Brain microvascular endothelial cell (primary cell): ENCODE results near the gene CKAP5.
A peak's percentile ranks its signal among the peaks of the same experiment; 100 is the strongest.

Source experiments
- DNase-seq: peaks from one replicate; pipeline ENCODE4 v3.0.0-alpha.2; 2020
- H3K27ac ChIP-seq: fragments of 250-450 bp; sonication (Bioruptor Pico); 2 replicates; pipeline ENCODE4 v1.5.1; 2020; ENCODE audit warnings: mild to moderate bottlenecking, moderate library complexity
- H3K27me3 ChIP-seq: fragments of 250-450 bp; sonication (Bioruptor Pico); replicated peaks from 2 replicates; pipeline ENCODE4 v1.5.1; 2020; ENCODE audit warnings: mild to moderate bottlenecking
- H3K36me3 ChIP-seq: fragments of 250-450 bp; sonication (Bioruptor Pico); replicated peaks from 2 replicates; pipeline ENCODE4 v1.5.1; 2020; ENCODE audit warnings: mild to moderate bottlenecking
- H3K4me3 ChIP-seq: 2 replicates; pipeline ENCODE4 v1.5.1; 2011; ENCODE audit warnings: low read depth, mild to moderate bottlenecking, control low read depth, low read length, moderate library complexity
- in situ Hi-C: cut with HindIII; loops from 2 replicates; pipeline ENCODE4 v1.10.0; 2017; ENCODE audit warnings: low sequenced_read_pairs, low pct_ligation_motif_present
- TF ChIP-seq, protein P1 (sequence below): IDR thresholded peaks from 2 replicates; pipeline ENCODE4 v1.5.1; 2011; ENCODE audit warnings: low read depth, mild to moderate bottlenecking, moderate library complexity, low read length, control low read depth, inconsistent platforms; ENCODE audit errors: missing control alignments

Gene CKAP5

DNA sequence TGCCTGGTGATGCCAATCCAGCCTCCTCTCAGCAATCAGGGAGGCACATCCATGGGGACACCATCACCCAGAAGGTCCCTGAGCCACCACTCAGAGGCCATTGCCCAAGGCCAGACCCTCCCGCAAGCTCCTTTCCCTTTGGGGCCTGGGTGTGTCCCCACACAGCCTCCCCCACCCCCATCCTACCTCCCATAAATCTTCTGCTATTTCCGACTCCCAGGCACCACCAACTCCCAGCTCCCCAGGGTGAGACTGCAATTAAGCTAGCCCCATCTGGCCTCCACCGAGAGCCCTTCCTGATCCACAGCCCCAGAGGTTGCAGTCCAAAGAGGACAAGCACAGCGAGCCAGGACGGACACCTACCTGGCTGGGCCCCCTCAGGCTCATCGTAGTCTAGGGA lies 152.0 kb downstream of the CKAP5 start:
- H3K27ac ChIP-seq, result peak overlapping the region; percentile 17
- in situ Hi-C loops, result no loop called here
- peaks cover 34% of the 10 kb centered on the region for H3K36me3 ChIP-seq
- H3K4me3 ChIP-seq, result no peak overlapping the region
- no peaks in the 10 kb centered on the region for H3K27me3 ChIP-seq
- no peak for DNase-seq
- TF ChIP-seq, protein P1, sequence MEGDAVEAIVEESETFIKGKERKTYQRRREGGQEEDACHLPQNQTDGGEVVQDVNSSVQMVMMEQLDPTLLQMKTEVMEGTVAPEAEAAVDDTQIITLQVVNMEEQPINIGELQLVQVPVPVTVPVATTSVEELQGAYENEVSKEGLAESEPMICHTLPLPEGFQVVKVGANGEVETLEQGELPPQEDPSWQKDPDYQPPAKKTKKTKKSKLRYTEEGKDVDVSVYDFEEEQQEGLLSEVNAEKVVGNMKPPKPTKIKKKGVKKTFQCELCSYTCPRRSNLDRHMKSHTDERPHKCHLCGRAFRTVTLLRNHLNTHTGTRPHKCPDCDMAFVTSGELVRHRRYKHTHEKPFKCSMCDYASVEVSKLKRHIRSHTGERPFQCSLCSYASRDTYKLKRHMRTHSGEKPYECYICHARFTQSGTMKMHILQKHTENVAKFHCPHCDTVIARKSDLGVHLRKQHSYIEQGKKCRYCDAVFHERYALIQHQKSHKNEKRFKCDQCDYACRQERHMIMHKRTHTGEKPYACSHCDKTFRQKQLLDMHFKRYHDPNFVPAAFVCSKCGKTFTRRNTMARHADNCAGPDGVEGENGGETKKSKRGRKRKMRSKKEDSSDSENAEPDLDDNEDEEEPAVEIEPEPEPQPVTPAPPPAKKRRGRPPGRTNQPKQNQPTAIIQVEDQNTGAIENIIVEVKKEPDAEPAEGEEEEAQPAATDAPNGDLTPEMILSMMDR, result no peak

DNA sequence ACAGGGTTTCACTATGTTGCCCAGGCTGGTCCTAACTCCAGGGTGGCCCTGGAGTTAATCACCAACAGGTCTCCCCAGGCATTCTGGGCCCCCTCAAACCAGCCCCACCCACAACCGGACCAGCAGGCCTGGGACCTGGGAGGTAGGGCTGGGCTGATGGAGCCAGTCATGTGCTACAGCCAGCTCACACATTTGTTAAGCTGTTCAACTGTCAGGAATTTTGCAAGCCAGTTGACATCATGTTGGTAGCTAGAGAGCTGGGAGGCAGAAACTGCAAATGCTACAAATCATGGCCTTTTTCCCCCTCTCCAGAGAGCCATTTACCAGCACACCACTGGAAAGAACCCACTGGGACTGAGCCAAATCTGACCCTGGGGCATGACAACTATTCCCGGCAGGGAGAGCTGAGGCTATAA lies 152.5 kb downstream of the CKAP5 start:
- in situ Hi-C loops, result no loop called here
- peak overlapping the region; percentile 17 for H3K27ac ChIP-seq
- TF ChIP-seq, protein P1, result no peak
- H3K4me3 ChIP-seq, result no peak overlapping the region
- H3K36me3 ChIP-seq, result peaks cover 35% of the 10 kb centered on the region
- no peak for DNase-seq
- H3K27me3 ChIP-seq, result no peaks in the 10 kb centered on the region
